ENCODE data around the gene AHRR. TPM values are rescaled to one million over a fixed set of nuclear protein-coding genes. Genes with fewer than 3 reads are reported as not detected.

Gene AHRR
- total RNA-seq, 4 donors from 2014 or later = 1.3 to 8.8 (median 1.5) TPM

GRCh38 chr5:476102-476813 lies 154.7 kb downstream of the AHRR start:
- DNase-seq = no peak
- in situ Hi-C loops (cut with MboI; ENCODE audit: low pct_ligation_motif_present in 1 of 4, low pct_unique_long_range_greater_than_20kb in 1 of 4, low sequenced_read_pairs in 3 of 4) (no loop called here), intact Hi-C loops (cut with DNase I; ENCODE audit: low total_unique reads) (no loop called here)
- Histone ChIP-seq H3K9me3 (no peaks in the 10 kb centered on the region), H3K27ac (no peak overlapping the region), H3K36me3 (no peaks in the 10 kb centered on the region), H3K4me3 (no peak overlapping the region), H3K4me1 (peaks cover 15 to 26% (median 23%) of the 10 kb centered on the region in 4 donors), H3K27me3 (peaks cover 65% of the 10 kb centered on the region)
- WGBS, 2 donors (ENCODE audit: low coverage in 1 of 2) = 78% methylated on average over 44 of the region's 51 CpGs; no CpG with 5 or more reads in 1 of the 2 donors
- TF ChIP-seq POLR2AphosphoS5 (IDR thresholded peaks at IDR 0.05) (no peak), POLR2A (IDR thresholded peaks at IDR 0.05) (no peak), CTCF (IDR thresholded peaks at IDR 0.05) (no peak), EP300 (IDR thresholded peaks at IDR 0.05; ENCODE audit: low read depth) (no peak)

- Histone ChIP-seq H3K27me3 (peaks cover 68% of the 10 kb centered on the region), H3K9me3 (no peaks in the 10 kb centered on the region), H3K4me3 (no peak overlapping the region), H3K4me1 (peaks cover 12 to 25% (median 20%) of the 10 kb centered on the region in 4 donors), H3K36me3 (no peaks in the 10 kb centered on the region), H3K27ac (no peak overlapping the region)
- in situ Hi-C loops (cut with MboI; ENCODE audit: low pct_ligation_motif_present in 1 of 4, low pct_unique_long_range_greater_than_20kb in 1 of 4, low sequenced_read_pairs in 3 of 4) = no loop called here
- 46% methylated on average over 9 of the region's 9 CpGs; no CpG with 5 or more reads in 1 of the 2 donors for WGBS, 2 donors (ENCODE audit: low coverage in 1 of 2)
- no peak for DNase-seq
- TF ChIP-seq CTCF (IDR thresholded peaks at IDR 0.05) = no peak
- no peak for TF ChIP-seq POLR2AphosphoS5 (IDR thresholded peaks at IDR 0.05)
- no peak for TF ChIP-seq EP300 (IDR thresholded peaks at IDR 0.05; ENCODE audit: low read depth)
- TF ChIP-seq POLR2A (IDR thresholded peaks at IDR 0.05) = no peak
- intact Hi-C loops (cut with DNase I; ENCODE audit: low total_unique reads) = no loop called here
Measured at GRCh38 chr5:476814-477175, 155.3 kb downstream of the AHRR start.

- no peak overlapping the region for H3K27ac ChIP-seq
- no peak for TF ChIP-seq CTCF (IDR thresholded peaks at IDR 0.05)
- H3K9me3 ChIP-seq = no peaks in the 10 kb centered on the region
- intact Hi-C loops (cut with DNase I; ENCODE audit: low total_unique reads) = no loop called here
- in situ Hi-C loops (cut with MboI; ENCODE audit: low pct_ligation_motif_present in 1 of 4, low pct_unique_long_range_greater_than_20kb in 1 of 4, low sequenced_read_pairs in 3 of 4) = no loop called here
- peaks cover 8 to 20% (median 15%) of the 10 kb centered on the region in 4 donors for H3K4me1 ChIP-seq
- WGBS, 2 donors (ENCODE audit: low coverage in 1 of 2) = 65% methylated on average over 19 of the region's 19 CpGs; no CpG with 5 or more reads in 1 of the 2 donors
- H3K36me3 ChIP-seq = no peaks in the 10 kb centered on the region
- DNase-seq = no peak
- H3K4me3 ChIP-seq = no peak overlapping the region
- H3K27me3 ChIP-seq = peaks cover 72% of the 10 kb centered on the region
Measured at GRCh38 chr5:477247-477646, 155.7 kb downstream of the AHRR start.

GRCh38 chr5:477871-478270 lies 156.4 kb downstream of the AHRR start:
- in situ Hi-C loops (cut with MboI; ENCODE audit: low pct_ligation_motif_present in 1 of 4, low pct_unique_long_range_greater_than_20kb in 1 of 4, low sequenced_read_pairs in 3 of 4) = no loop called here
- no peaks in the 10 kb centered on the region for H3K36me3 ChIP-seq
- no peak for TF ChIP-seq POLR2AphosphoS5 (IDR thresholded peaks at IDR 0.05)
- TF ChIP-seq POLR2A (IDR thresholded peaks at IDR 0.05) = no peak
- no peak for TF ChIP-seq EP300 (IDR thresholded peaks at IDR 0.05; ENCODE audit: low read depth)
- no peak for TF ChIP-seq CTCF (IDR thresholded peaks at IDR 0.05)

More at GRCh38 chr5:477871-478270, 156.4 kb downstream of the AHRR start:
- H3K27ac ChIP-seq = no peak overlapping the region
- H3K27me3 ChIP-seq = peaks cover 78% of the 10 kb centered on the region
- H3K4me1 ChIP-seq = peaks cover 8 to 16% (median 12%) of the 10 kb centered on the region in 4 donors
- intact Hi-C loops (cut with DNase I; ENCODE audit: low total_unique reads) = no loop called here
- no peak for DNase-seq
- WGBS, 2 donors (ENCODE audit: low coverage in 1 of 2) = 78% methylated on average over 12 of the region's 13 CpGs; no CpG with 5 or more reads in 1 of the 2 donors
- no peak overlapping the region for H3K4me3 ChIP-seq
- H3K9me3 ChIP-seq = no peaks in the 10 kb centered on the region

Data from transverse colon (tissue), 4 donors.